ENCODE results near the gene HNRNPLL. TPM values are rescaled to one million over a fixed set of nuclear protein-coding genes. Genes with fewer than 3 reads are reported as not detected.

HNRNPLL gene
- total and polyA plus RNA-seq, 2 of the 13 experiments (the other 11 are each of a cell fraction or from before 2014, with no cell fraction given) = 49.4 to 103 TPM

- ChIA-PET CTCF (ENCODE audit: low intra/inter-chr PET ratio, low total read pairs) (no interaction called here), POLR2A (no interaction called here)
- Histone ChIP-seq H3K4me3 (replicated peaks in 1 of 3; ENCODE audit: insufficient read depth in 1 of 3, low read depth in 2 of 3, low read length in 3 of 3) (no peak overlapping the region), H3K9me3 (ENCODE audit: low read length) (no peaks in the 10 kb centered on the region), H3K27ac (ENCODE audit: extremely low read length, insufficient read depth, low read length) (no peak overlapping the region), H2AFZ (ENCODE audit: low read length) (no peak overlapping the region), H3K27me3 (ENCODE audit: control insufficient read depth in 1 of 2, insufficient read depth in 2 of 2, low read length in 2 of 2) (no peaks in the 10 kb centered on the region; a peak in 2 of 5 replicates), H3K9ac (ENCODE audit: insufficient read depth, low read depth, low read length) (no peak overlapping the region), H3K36me3 (replicated peaks in 1 of 2; ENCODE audit: control insufficient read depth in 1 of 2, insufficient read depth in 2 of 2, low read length in 2 of 2) (no peaks in the 10 kb centered on the region), H3K4me1 (ENCODE audit: insufficient read depth, low read length) (peaks cover 61% of the 10 kb centered on the region), H4K20me1 (ENCODE audit: insufficient read depth, low read length) (no peaks in the 10 kb centered on the region), H3K79me2 (ENCODE audit: insufficient read depth, low read length) (no peaks in the 10 kb centered on the region), H3K4me2 (ENCODE audit: low read depth, low read length) (no peak overlapping the region)
- 63% methylated on average over 6 of the region's 6 CpGs for WGBS (ENCODE audit: low lambda C conversion rate)
- DNase-seq (ENCODE audit: low spot score) (no peak), FAIRE-seq (no peak), ATAC-seq (no peak)
- TF ChIP-seq TOE1 (CRISPR knock-in tag; IDR thresholded peaks at IDR 0.05) (no peak), ZNF839 (CRISPR knock-in tag; IDR thresholded peaks at IDR 0.05; ENCODE audit: borderline replicate concordance) (no peak), HNF1B (CRISPR knock-in tag; IDR thresholded peaks at IDR 0.05) (no peak), KLF9 (CRISPR knock-in tag; IDR thresholded peaks at IDR 0.05; ENCODE audit: low read depth) (no peak)
- in situ Hi-C loops (cut with HindIII; ENCODE audit: extremely low pct_ligation_motif_present, low pct_unique_long_range_greater_than_20kb) = no loop called here
- BruUV-seq (replicated peaks) = no TSS peak
- intact Hi-C loops (cut with micrococcal nuclease; ENCODE audit: unreplicated experiment) = no loop called here
Measured at GRCh38 chr2:38650012-38650411, 47.3 kb upstream of the HNRNPLL start.

- ChIA-PET CTCF (ENCODE audit: low intra/inter-chr PET ratio, low total read pairs) (no interaction called here), POLR2A (interaction anchor here (1.6 kb wide), 1 partner anchor 16 kb away, joined by 9 read pairs; the partner anchor contains the start of gene GALM)
- no peaks in the 10 kb centered on the region for H3K36me3 ChIP-seq (replicated peaks in 1 of 2; ENCODE audit: control insufficient read depth in 1 of 2, insufficient read depth in 2 of 2, low read length in 2 of 2)
- H3K4me2 ChIP-seq (ENCODE audit: low read depth, low read length) = 0 out of 2 replicates have a peak overlapping the region, but pooled peaks have one; percentile 66
- H3K4me1 ChIP-seq (ENCODE audit: insufficient read depth, low read length) = peaks cover 53% of the 10 kb centered on the region
- no peak overlapping the region for H3K9ac ChIP-seq (ENCODE audit: insufficient read depth, low read depth, low read length)
- in situ Hi-C loops (cut with HindIII; ENCODE audit: extremely low pct_ligation_motif_present, low pct_unique_long_range_greater_than_20kb) = no loop called here
- ATAC-seq = no peak
- no peak overlapping the region for H3K27ac ChIP-seq (ENCODE audit: extremely low read length, insufficient read depth, low read length)
- no peaks in the 10 kb centered on the region for H3K9me3 ChIP-seq (ENCODE audit: low read length)
- TF ChIP-seq AKNA (CRISPR knock-in tag; IDR thresholded peaks at IDR 0.05; ENCODE audit: borderline replicate concordance) (no peak), NCOA1 (CRISPR knock-in tag; IDR thresholded peaks at IDR 0.05) (no peak)
- H2AFZ ChIP-seq (ENCODE audit: low read length) = no peak overlapping the region
- no peak overlapping the region for H3K4me3 ChIP-seq (replicated peaks in 1 of 3; ENCODE audit: insufficient read depth in 1 of 3, low read depth in 2 of 3, low read length in 3 of 3)
- no peak for FAIRE-seq
- no peaks in the 10 kb centered on the region for H4K20me1 ChIP-seq (ENCODE audit: insufficient read depth, low read length)
- BruUV-seq (replicated peaks) = no TSS peak
- no peaks in the 10 kb centered on the region for H3K79me2 ChIP-seq (ENCODE audit: insufficient read depth, low read length)
- intact Hi-C loops (cut with micrococcal nuclease; ENCODE audit: unreplicated experiment) = loop anchor here (5.0 kb wide), 1 partner anchor 37 kb away; no protein-coding TSS in a partner anchor
- 64% methylated on average over 12 of the region's 12 CpGs for WGBS (ENCODE audit: low lambda C conversion rate)
- H3K27me3 ChIP-seq (ENCODE audit: control insufficient read depth in 1 of 2, insufficient read depth in 2 of 2, low read length in 2 of 2) = no peaks in the 10 kb centered on the region; a peak in 2 of 5 replicates
- DNase-seq (ENCODE audit: low spot score) = no peak
Measured at GRCh38 chr2:38649176-38649728, 46.5 kb upstream of the HNRNPLL start.
